HepG2 (cell line): Measurements from ENCODE around the gene DIPK1A. TPM values are rescaled to one million over a fixed set of nuclear protein-coding genes. Genes with fewer than 3 reads are reported as not detected.

Experiments
- ATAC-seq: fragments of 200-7000 bp; cut with Tn5 transposase; 3 replicates; pipeline ENCODE4 v1.9.1; 2020; ENCODE audit warnings: mild to moderate bottlenecking, moderate library complexity
- BruUV-seq: library from RNA; stranded (reverse); fragments of 400-500 nt; replicated peaks from 2 replicates; lab custom pipeline; 2021; lab: Mats Ljungman, UMichigan
- CTCF ChIA-PET: fragments of 300-600 bp; formaldehyde crosslinking; extraction: SDS; loops from one replicate; lab custom pipeline; 2021; ENCODE audit warnings: low total read pairs, inconsistent platforms, low intra/inter-chr PET ratio; lab: Yijun Ruan, JAX
- POLR2A ChIA-PET: fragments of 350-600 bp; sonication (Branson Sonifier 250); formaldehyde crosslinking; loops from one replicate; lab custom pipeline; 2020; ENCODE audit warnings: antibody characterized with exemption, inconsistent platforms; lab: Yijun Ruan, JAX
- DNase-seq: peaks from one replicate; pipeline ENCODE4 v3.0.0-alpha.2; 2015; ENCODE audit warnings: low spot score
- FAIRE-seq: peaks from 3 replicates; lab custom pipeline; 2011; peaks lifted over from hg19 to GRCh38; lab: Jason Lieb, UNC
- H2AFZ ChIP-seq: one replicate; pipeline ENCODE4 v1.6.1; 2011; ENCODE audit warnings: low read length, inconsistent platforms
- H3K27ac ChIP-seq: fragments of 300-600 bp; 3 replicates; pipeline ENCODE4 v1.8.0; 2011; ENCODE audit warnings: mixed run types, mild to moderate bottlenecking, mixed read lengths, low read length, inconsistent platforms; ENCODE audit not compliant: insufficient read depth; ENCODE audit errors: extremely low read length
- H3K27me3 ChIP-seq, 2 experiments: fragments of 200-600 bp in 1 of 2; 2 replicates in 1 of 2; 3 replicates in 1 of 2; pipeline versions ENCODE4 v1.6.0 to v1.8.0; 2011; ENCODE audit warnings: low read length in 2 of 2, mild to moderate bottlenecking in 2 of 2, moderate library complexity in 2 of 2, inconsistent platforms in 1 of 2; ENCODE audit not compliant: insufficient read depth in 2 of 2, control insufficient read depth in 1 of 2
- H3K36me3 ChIP-seq, 2 experiments: fragments of 200-600 bp in 1 of 2; replicated peaks in 1 of 2; 2 replicates in 1 of 2; 3 replicates in 1 of 2; pipeline versions ENCODE4 v1.5.1 to v1.8.0; 2011; ENCODE audit warnings: low read length in 2 of 2, inconsistent platforms in 1 of 2; ENCODE audit not compliant: insufficient read depth in 2 of 2, control insufficient read depth in 1 of 2
- H3K4me1 ChIP-seq: 2 replicates; pipeline ENCODE4 v1.5.1; 2012; ENCODE audit warnings: low read length, inconsistent platforms; ENCODE audit not compliant: insufficient read depth
- H3K4me2 ChIP-seq: 2 replicates; pipeline ENCODE4 v1.6.0; 2011; ENCODE audit warnings: low read depth, low read length, inconsistent platforms
- H3K4me3 ChIP-seq, 3 experiments: fragments of 200-600 bp in 1 of 3; sonication (generic), shearing (Covaris generic) in 1 of 3; replicated peaks in 1 of 3; 2 replicates each; pipeline ENCODE4 v1.5.1; 2011 to 2016; ENCODE audit warnings: low read length in 3 of 3, inconsistent platforms in 2 of 3, low read depth in 2 of 3, mild to moderate bottlenecking in 2 of 3, control low read depth in 1 of 3, mixed read lengths in 1 of 3; ENCODE audit not compliant: insufficient read depth in 1 of 3
- H3K79me2 ChIP-seq: one replicate; pipeline ENCODE4 v1.6.1; 2011; ENCODE audit warnings: low read length, inconsistent platforms; ENCODE audit not compliant: insufficient read depth
- H3K9ac ChIP-seq: 2 replicates; pipeline ENCODE4 v1.6.0; 2011; ENCODE audit warnings: mild to moderate bottlenecking, low read depth, low read length, inconsistent platforms; ENCODE audit not compliant: insufficient read depth
- H3K9me3 ChIP-seq: 2 replicates; pipeline ENCODE4 v1.5.1; 2012; ENCODE audit warnings: mild to moderate bottlenecking, low read length
- H4K20me1 ChIP-seq: 2 replicates; pipeline ENCODE4 v1.6.0; 2011; ENCODE audit warnings: inconsistent platforms, mild to moderate bottlenecking, low read length, moderate library complexity; ENCODE audit not compliant: insufficient read depth
- FOXO1 ChIP-seq: sonication (generic); formaldehyde crosslinking; IDR thresholded peaks from 2 replicates; pipeline ENCODE4 v1.4.0; 2020; ENCODE audit warnings: missing genetic modification reagents
- ISX ChIP-seq: sonication (generic); formaldehyde crosslinking; conservative IDR thresholded peaks from 2 replicates; pipeline ENCODE4 v1.5.0; 2020; ENCODE audit warnings: missing genetic modification reagents
- JUN ChIP-seq: sonication (generic); formaldehyde crosslinking; IDR thresholded peaks from 2 replicates; pipeline ENCODE4 v1.4.0; 2020; ENCODE audit warnings: mild to moderate bottlenecking, missing genetic modification reagents
- KAT2B ChIP-seq: fragments of 150-350 bp; IDR thresholded peaks from 2 replicates; pipeline ENCODE4 v1.6.1; 2014; ENCODE audit warnings: low read depth, low read length, borderline replicate concordance
- XBP1 ChIP-seq: sonication (generic); formaldehyde crosslinking; IDR thresholded peaks from 2 replicates; pipeline ENCODE4 v1.5.0; 2020; ENCODE audit warnings: missing genetic modification reagents
- ZNF431 ChIP-seq: sonication (generic); formaldehyde crosslinking; IDR thresholded peaks from 2 replicates; pipeline ENCODE4 v1.9.0; 2022; ENCODE audit warnings: missing genetic modification reagents, low read depth, mild to moderate bottlenecking, borderline replicate concordance
- ZNF557 ChIP-seq: sonication (generic); formaldehyde crosslinking; IDR thresholded peaks from 2 replicates; pipeline ENCODE4 v1.4.0; 2020; ENCODE audit warnings: missing genetic modification reagents
- ZNF577 ChIP-seq: sonication (generic); formaldehyde crosslinking; IDR thresholded peaks from 2 replicates; pipeline ENCODE4 v1.4.0; 2020; ENCODE audit warnings: mild to moderate bottlenecking, low read depth, missing genetic modification reagents, borderline replicate concordance
- ZSCAN20 ChIP-seq: sonication (generic); formaldehyde crosslinking; IDR thresholded peaks from 2 replicates; pipeline ENCODE4 v1.4.0; 2020; ENCODE audit warnings: missing genetic modification reagents, mild to moderate bottlenecking, borderline replicate concordance
- in situ Hi-C: cut with HindIII; loops from 2 replicates; pipeline ENCODE4 v1.10.0; 2017; ENCODE audit warnings: low pct_unique_long_range_greater_than_20kb; ENCODE audit not compliant: extremely low pct_ligation_motif_present
- intact Hi-C: fragments of 100-400 bp; cut with micrococcal nuclease; formaldehyde crosslinking; loops from one replicate; pipeline ENCODE4 v1.10.0; 2022; ENCODE audit not compliant: unreplicated experiment
- polyA plus RNA-seq, 8 experiments: library from polyadenylated mRNA; depleted of rRNA in 3 of 8; stranded (reverse) in 7 of 8; unstranded in 1 of 8; fragments of >200 nt; fragmentation: Illumina TruSeq in 4 of 8; extraction: Trizol in 4 of 8; gene quantifications; 2 replicates each; pipeline versions ENCODE4 v1.2.1 to v1.2.3, GENCODE V29; 2011 to 2016; ENCODE audit warnings: low read depth in 4 of 8, missing spikeins in 1 of 8, mixed read lengths in 1 of 8; ENCODE audit not compliant: insufficient read depth in 1 of 8
- total RNA-seq, 5 experiments: library from RNA; depleted of rRNA; stranded (reverse); fragments of >200 nt; fragmentation: Illumina TruSeq; extraction: Trizol; gene quantifications; 2 replicates each; pipeline ENCODE4 v1.2.3, GENCODE V29; 2016; ENCODE audit warnings: low read depth in 1 of 5
- TF ChIP-seq, protein P1 (sequence below): sonication (generic); formaldehyde crosslinking; IDR thresholded peaks from 2 replicates; pipeline ENCODE4 v1.5.0; 2020; ENCODE audit warnings: mild to moderate bottlenecking, missing genetic modification reagents, borderline replicate concordance
- TF ChIP-seq, protein P2 (sequence below): sonication (generic); formaldehyde crosslinking; IDR thresholded peaks from 2 replicates; pipeline ENCODE4 v1.8.1; 2023; ENCODE audit warnings: missing genetic modification reagents, mild to moderate bottlenecking, borderline replicate concordance
- TF ChIP-seq, protein P3 (sequence below): sonication (generic); formaldehyde crosslinking; IDR thresholded peaks from 2 replicates; pipeline ENCODE4 v1.8.1; 2023; ENCODE audit warnings: mild to moderate bottlenecking, inconsistent platforms, moderate library complexity, missing genetic modification reagents, borderline replicate concordance
- TF ChIP-seq, protein P4 (sequence below): sonication (generic); formaldehyde crosslinking; IDR thresholded peaks from 2 replicates; pipeline ENCODE4 v1.5.0; 2020; ENCODE audit warnings: missing genetic modification reagents

DIPK1A gene
- total and polyA plus RNA-seq, 2 of the 13 experiments (the other 11 are each of a cell fraction or from before 2014, with no cell fraction given): 8.4 TPM

DNA sequence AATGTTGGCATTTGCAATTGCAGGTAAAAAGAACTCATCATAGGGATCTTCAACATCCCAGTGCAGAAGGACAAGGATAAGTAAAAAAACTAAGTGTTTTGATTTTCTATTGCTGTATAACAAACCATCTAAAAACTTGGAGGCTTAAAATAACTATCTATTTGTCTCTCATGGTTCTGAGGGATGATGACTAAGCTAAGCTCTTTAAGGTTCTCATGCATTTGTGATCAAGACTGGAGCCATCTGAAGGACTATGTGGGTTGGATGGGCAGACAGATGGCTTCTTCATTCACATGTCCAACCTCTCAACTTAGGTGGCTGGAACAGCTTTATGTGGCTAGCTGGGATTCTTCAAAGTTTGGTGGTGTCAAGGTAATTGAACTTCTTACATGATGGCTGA is 78.0 kb downstream of the DIPK1A start:
- intact Hi-C loops: no loop called here
- H2AFZ ChIP-seq: no peak overlapping the region
- CTCF ChIA-PET: no interaction called here
- H3K79me2 ChIP-seq: peaks cover 1% of the 10 kb centered on the region
- ATAC-seq (no peak), FAIRE-seq (no peak), DNase-seq (no peak)
- H4K20me1 ChIP-seq: no peaks in the 10 kb centered on the region
- H3K4me2 ChIP-seq: no peak overlapping the region
- H3K9me3 ChIP-seq: no peaks in the 10 kb centered on the region
- POLR2A ChIA-PET: interaction anchor here (1.1 kb wide), 1 partner anchor 77 kb away, joined by 3 read pairs; no protein-coding TSS in a partner anchor
- H3K36me3 ChIP-seq: no peaks in the 10 kb centered on the region
- H3K9ac ChIP-seq: no peak overlapping the region
- H3K27me3 ChIP-seq: no peaks in the 10 kb centered on the region
- BruUV-seq: no TSS peak
- no peak for TF ChIP-seq ZNF431 (CRISPR knock-in tag)
- TF ChIP-seq, protein P1, sequence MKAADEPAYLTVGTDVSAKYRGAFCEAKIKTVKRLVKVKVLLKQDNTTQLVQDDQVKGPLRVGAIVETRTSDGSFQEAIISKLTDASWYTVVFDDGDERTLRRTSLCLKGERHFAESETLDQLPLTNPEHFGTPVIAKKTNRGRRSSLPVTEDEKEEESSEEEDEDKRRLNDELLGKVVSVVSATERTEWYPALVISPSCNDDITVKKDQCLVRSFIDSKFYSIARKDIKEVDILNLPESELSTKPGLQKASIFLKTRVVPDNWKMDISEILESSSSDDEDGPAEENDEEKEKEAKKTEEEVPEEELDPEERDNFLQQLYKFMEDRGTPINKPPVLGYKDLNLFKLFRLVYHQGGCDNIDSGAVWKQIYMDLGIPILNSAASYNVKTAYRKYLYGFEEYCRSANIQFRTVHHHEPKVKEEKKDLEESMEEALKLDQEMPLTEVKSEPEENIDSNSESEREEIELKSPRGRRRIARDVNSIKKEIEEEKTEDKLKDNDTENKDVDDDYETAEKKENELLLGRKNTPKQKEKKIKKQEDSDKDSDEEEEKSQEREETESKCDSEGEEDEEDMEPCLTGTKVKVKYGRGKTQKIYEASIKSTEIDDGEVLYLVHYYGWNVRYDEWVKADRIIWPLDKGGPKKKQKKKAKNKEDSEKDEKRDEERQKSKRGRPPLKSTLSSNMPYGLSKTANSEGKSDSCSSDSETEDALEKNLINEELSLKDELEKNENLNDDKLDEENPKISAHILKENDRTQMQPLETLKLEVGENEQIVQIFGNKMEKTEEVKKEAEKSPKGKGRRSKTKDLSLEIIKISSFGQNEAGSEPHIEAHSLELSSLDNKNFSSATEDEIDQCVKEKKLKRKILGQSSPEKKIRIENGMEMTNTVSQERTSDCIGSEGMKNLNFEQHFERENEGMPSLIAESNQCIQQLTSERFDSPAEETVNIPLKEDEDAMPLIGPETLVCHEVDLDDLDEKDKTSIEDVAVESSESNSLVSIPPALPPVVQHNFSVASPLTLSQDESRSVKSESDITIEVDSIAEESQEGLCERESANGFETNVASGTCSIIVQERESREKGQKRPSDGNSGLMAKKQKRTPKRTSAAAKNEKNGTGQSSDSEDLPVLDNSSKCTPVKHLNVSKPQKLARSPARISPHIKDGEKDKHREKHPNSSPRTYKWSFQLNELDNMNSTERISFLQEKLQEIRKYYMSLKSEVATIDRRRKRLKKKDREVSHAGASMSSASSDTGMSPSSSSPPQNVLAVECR (CRISPR knock-in tag): no peak
- no peak for TF ChIP-seq ZSCAN20
- TF ChIP-seq ZNF577 (CRISPR knock-in tag): no peak
- TF ChIP-seq, protein P2, sequence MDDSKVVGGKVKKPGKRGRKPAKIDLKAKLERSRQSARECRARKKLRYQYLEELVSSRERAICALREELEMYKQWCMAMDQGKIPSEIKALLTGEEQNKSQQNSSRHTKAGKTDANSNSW (CRISPR knock-in tag): no peak
- TF ChIP-seq FOXO1 (CRISPR knock-in tag): no peak
- TF ChIP-seq ZNF557 (CRISPR knock-in tag): no peak
- TF ChIP-seq JUN (CRISPR knock-in tag): no peak
- no peak for TF ChIP-seq XBP1 (CRISPR knock-in tag)
- no peak for TF ChIP-seq KAT2B
- TF ChIP-seq, protein P3, sequence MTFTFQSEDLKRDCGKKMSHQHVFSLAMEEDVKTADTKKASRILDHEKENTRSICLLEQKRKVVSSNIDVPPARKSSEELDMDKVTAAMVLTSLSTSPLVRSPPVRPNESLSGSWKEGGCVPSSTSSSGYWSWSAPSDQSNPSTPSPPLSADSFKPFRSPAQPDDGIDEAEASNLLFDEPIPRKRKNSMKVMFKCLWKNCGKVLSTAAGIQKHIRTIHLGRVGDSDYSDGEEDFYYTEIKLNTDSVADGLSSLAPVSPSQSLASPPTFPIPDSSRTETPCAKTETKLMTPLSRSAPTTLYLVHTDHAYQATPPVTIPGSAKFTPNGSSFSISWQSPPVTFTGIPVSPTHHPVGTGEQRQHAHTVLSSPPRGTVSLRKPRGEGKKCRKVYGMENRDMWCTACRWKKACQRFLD (CRISPR knock-in tag): no peak
- TF ChIP-seq, protein P4, sequence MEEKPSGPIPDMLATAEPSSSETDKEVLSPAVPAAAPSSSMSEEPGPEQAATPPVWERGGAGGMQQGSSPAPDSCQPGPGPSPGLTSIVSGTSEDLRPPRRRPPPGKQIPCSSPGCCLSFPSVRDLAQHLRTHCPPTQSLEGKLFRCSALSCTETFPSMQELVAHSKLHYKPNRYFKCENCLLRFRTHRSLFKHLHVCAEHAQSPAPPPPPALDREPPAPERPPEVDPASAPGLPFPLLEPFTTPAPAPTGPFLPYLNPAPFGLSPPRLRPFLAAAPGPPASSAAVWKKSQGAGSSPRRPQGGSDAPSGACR (CRISPR knock-in tag): no peak
- TF ChIP-seq ISX (CRISPR knock-in tag): no peak
- peaks cover 46% of the 10 kb centered on the region for H3K4me1 ChIP-seq
- H3K4me3 ChIP-seq: no peak overlapping the region
- in situ Hi-C loops: no loop called here
- H3K27ac ChIP-seq: no peak overlapping the region
